HG03039 (cell line): ENCODE data around the gene MCEE.
"Not testable (repeated sequence)": the region's sequence is repeated elsewhere in the genome, so short reads cannot be mapped to it uniquely, and the experiment has no call there.

Experiments
- ATAC-seq: cut with Tn5 transposase; IDR thresholded peaks from one replicate; pipeline ENCODE4 v1.9.1; 2021; ENCODE audit warnings: mild to moderate bottlenecking, moderate library complexity; ENCODE audit not compliant: unreplicated experiment

The MCEE gene

GRCh38 chr2:71130152-71130904, at the start of gene MCEE, which contains the start of gene MPHOSPH10:
Gene MCEE (minus strand): TSS chr2:71130229. CDS start chr2:71130219, 10 bp downstream.
Gene MPHOSPH10 (plus strand): TSS chr2:71130634. CDS start chr2:71130666, 32 bp downstream.
- ATAC-seq = peak; percentile 84

GRCh38 chr2:71178836-71179235, 48.8 kb upstream of the MCEE start:
- not testable (repeated sequence) for ATAC-seq

- ATAC-seq = no peak
Observed at GRCh38 chr2:71174207-71174606, 44.2 kb upstream of the MCEE start.

- no peak for ATAC-seq
Observed at GRCh38 chr2:71173096-71173495, 43.1 kb upstream of the MCEE start.

- no peak for ATAC-seq
Observed at GRCh38 chr2:71166812-71167211, 36.8 kb upstream of the MCEE start.

- ATAC-seq = no peak
Observed at GRCh38 chr2:71157124-71157793, 27.2 kb upstream of the MCEE start.

GRCh38 chr2:71156573-71156972, 26.5 kb upstream of the MCEE start:
- no peak for ATAC-seq

GRCh38 chr2:71155846-71156245, 25.8 kb upstream of the MCEE start:
- ATAC-seq = no peak

GRCh38 chr2:71154798-71155197, 24.8 kb upstream of the MCEE start:
- ATAC-seq = peak; percentile 67

GRCh38 chr2:71154279-71154678, 24.2 kb upstream of the MCEE start:
- no peak for ATAC-seq

- ATAC-seq = no peak
Observed at GRCh38 chr2:71153585-71154224, 23.7 kb upstream of the MCEE start.

- no peak for ATAC-seq
Observed at GRCh38 chr2:71151620-71152019, 21.6 kb upstream of the MCEE start.

- ATAC-seq = no peak
Observed at GRCh38 chr2:71150082-71150816, 20.2 kb upstream of the MCEE start.

- ATAC-seq = no peak
Observed at GRCh38 chr2:71148506-71149063, 18.6 kb upstream of the MCEE start.

GRCh38 chr2:71143782-71144181, 13.8 kb upstream of the MCEE start:
- ATAC-seq = no peak

- no peak for ATAC-seq
Observed at GRCh38 chr2:71136174-71136573, 6.1 kb upstream of the MCEE start.

GRCh38 chr2:71133603-71134002, 3.6 kb upstream of the MCEE start:
- ATAC-seq = no peak

GRCh38 chr2:71131387-71132166, 1.5 kb upstream of the MCEE start:
- not testable (repeated sequence) for ATAC-seq

GRCh38 chr2:71130905-71131244, 846 bp upstream of the MCEE start:
- ATAC-seq = peak; percentile 9

- peak; percentile 39 for ATAC-seq
Observed at GRCh38 chr2:71129902-71130151, 202 bp downstream of the MCEE start.
